GM21381 (cell line): Measurements from ENCODE around the gene APOBR.
"Not testable (repeated sequence)": the region's sequence is repeated elsewhere in the genome, so short reads cannot be mapped to it uniquely, and the experiment has no call there.

Experiments used
- ATAC-seq: cut with Tn5 transposase; IDR thresholded peaks from one replicate; pipeline ENCODE4 v1.9.1; 2021; ENCODE audit warnings: mild to moderate bottlenecking, moderate library complexity; ENCODE audit not compliant: unreplicated experiment

Gene APOBR

GRCh38 chr16:28526201-28527099, 32.0 kb downstream of the APOBR start:
- no peak for ATAC-seq

- not testable (repeated sequence) for ATAC-seq
Observed at GRCh38 chr16:28527100-28527785, 32.8 kb downstream of the APOBR start.

- no peak for ATAC-seq
Observed at GRCh38 chr16:28527985-28528384, 33.5 kb downstream of the APOBR start.

GRCh38 chr16:28528463-28528867, 34.0 kb downstream of the APOBR start:
- ATAC-seq: no peak

GRCh38 chr16:28529124-28529523, 34.7 kb downstream of the APOBR start:
- ATAC-seq: no peak

- ATAC-seq: no peak
Observed at GRCh38 chr16:28531777-28532744, 37.6 kb downstream of the APOBR start.

- ATAC-seq: no peak
Observed at GRCh38 chr16:28532940-28533647, 38.7 kb downstream of the APOBR start.

GRCh38 chr16:28534542-28535373, 40.3 kb downstream of the APOBR start:
- ATAC-seq: no peak

GRCh38 chr16:28537076-28537475, 42.6 kb downstream of the APOBR start:
- ATAC-seq: no peak

- no peak for ATAC-seq
Observed at GRCh38 chr16:28537964-28538732, 43.7 kb downstream of the APOBR start.

- ATAC-seq: no peak
Observed at GRCh38 chr16:28538733-28539596, 44.5 kb downstream of the APOBR start, which contains the start of gene NUPR1. Gene NUPR1 (minus strand): TSS chr16:28538974. CDS start chr16:28538907, 67 bp downstream.

GRCh38 chr16:28540346-28540745, 45.9 kb downstream of the APOBR start:
- ATAC-seq: no peak

- ATAC-seq: no peak
Observed at GRCh38 chr16:28542646-28543045, 48.2 kb downstream of the APOBR start.

- ATAC-seq: no peak
Observed at GRCh38 chr16:28543072-28543471, 48.6 kb downstream of the APOBR start.

- no peak for ATAC-seq
Observed at GRCh38 chr16:28544998-28545397, 50.6 kb downstream of the APOBR start.

GRCh38 chr16:28545964-28546363, 51.5 kb downstream of the APOBR start:
- ATAC-seq: not testable (repeated sequence)

- ATAC-seq: no peak
Observed at GRCh38 chr16:28546626-28547025, 52.2 kb downstream of the APOBR start.
